GM21381 (cell line): ENCODE data around the gene TBL2.
"Not testable (repeated sequence)": the region's sequence is repeated elsewhere in the genome, so short reads cannot be mapped to it uniquely, and the experiment has no call there.

Source experiments
- ATAC-seq: cut with Tn5 transposase; IDR thresholded peaks from one replicate; pipeline ENCODE4 v1.9.1; 2021; ENCODE audit warnings: mild to moderate bottlenecking, moderate library complexity; ENCODE audit not compliant: unreplicated experiment

Gene TBL2

GRCh38 chr7:73570977-73571376, 7.4 kb downstream of the TBL2 start:
- ATAC-seq: no peak

GRCh38 chr7:73570521-73570920, 7.9 kb downstream of the TBL2 start:
- ATAC-seq: no peak

DNA sequence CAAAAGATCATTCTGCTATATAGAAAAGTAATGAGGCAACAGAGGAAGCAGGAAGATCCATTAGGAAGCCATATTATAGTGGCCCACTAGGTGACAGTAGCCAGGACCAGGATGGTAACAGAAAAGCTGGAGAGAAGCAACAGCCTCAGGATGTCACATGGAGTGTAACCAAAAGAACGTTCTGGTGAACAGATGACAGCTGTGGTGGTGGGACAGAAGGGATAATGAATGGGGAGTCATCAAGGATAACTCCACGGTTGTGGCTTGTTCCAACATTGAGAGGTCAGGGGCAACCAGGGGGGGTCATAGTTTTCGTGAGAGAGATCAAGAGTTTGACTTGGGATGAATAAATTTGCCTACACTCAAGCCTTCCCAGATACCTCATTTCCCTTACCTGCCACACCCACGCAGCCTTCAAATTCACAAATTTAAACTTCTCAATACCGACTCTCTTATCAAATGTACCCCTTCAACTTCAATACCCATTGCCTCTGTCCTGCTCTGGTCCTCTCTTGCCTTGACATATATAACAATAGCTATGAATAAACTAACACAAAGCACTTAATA, 9.3 kb downstream of the TBL2 start:
- no peak for ATAC-seq

DNA sequence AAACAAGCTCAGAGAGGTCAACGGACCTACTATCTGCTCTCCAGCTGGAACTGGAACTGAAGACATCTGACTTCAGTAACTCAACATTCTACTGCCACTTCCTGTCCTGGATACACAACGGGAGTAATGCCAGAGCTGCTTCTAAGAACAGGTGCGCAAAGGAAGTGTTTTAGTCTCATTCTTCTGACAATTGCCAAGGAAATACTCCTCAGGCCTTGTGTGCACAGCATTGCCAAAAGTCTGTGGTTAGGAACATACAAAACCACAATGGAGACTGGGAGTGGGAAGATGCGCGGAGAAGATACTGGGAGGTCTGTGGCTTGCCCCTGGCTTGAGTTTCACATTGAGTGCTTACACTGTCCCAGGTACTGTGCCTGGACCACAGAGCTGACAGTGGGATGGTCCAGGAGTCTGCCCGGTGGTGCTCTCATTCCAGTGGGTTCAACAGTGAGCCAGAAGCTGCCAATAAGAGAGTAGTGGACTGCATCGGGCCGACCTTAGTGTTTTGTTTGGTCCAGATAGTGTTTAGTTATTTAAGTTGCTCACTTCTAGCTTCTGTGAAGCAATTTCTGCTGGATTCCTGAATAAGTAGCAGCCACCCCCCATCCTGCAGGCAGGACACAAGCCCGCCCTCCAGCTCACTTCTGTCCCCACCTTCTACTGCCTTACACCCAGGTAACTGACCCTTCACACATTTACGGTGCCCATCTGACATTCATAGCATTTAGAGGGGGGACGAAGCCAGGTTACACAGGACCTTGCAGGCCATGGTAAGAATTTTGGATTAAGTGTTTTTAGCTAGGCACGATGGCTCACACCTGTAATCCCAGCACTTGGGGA, 10.3 kb downstream of the TBL2 start:
- ATAC-seq: no peak

- no peak for ATAC-seq
Measured at GRCh38 chr7:73567140-73567539, 11.2 kb downstream of the TBL2 start.

DNA sequence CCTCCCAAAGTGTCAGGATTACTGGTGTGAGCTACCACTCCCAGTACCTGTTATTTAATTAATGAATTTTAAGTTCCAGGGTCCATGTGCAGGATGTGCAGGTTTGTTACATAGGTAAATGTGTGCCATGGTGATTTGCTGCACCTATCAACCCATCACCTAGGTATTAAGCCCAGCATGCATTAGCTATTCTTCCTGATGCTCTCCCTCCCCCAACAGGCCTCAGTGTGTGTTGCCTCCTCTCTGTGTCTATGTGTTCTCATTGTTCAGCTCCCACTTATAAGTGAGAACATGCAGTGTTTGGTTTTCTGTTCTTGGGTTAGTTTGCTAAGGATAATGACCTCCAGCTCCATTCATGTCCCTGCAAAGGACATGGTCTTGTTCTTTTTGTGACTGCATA, 11.9 kb downstream of the TBL2 start:
- not testable (repeated sequence) for ATAC-seq

GRCh38 chr7:73565675-73566340, 12.6 kb downstream of the TBL2 start:
- no peak for ATAC-seq

DNA sequence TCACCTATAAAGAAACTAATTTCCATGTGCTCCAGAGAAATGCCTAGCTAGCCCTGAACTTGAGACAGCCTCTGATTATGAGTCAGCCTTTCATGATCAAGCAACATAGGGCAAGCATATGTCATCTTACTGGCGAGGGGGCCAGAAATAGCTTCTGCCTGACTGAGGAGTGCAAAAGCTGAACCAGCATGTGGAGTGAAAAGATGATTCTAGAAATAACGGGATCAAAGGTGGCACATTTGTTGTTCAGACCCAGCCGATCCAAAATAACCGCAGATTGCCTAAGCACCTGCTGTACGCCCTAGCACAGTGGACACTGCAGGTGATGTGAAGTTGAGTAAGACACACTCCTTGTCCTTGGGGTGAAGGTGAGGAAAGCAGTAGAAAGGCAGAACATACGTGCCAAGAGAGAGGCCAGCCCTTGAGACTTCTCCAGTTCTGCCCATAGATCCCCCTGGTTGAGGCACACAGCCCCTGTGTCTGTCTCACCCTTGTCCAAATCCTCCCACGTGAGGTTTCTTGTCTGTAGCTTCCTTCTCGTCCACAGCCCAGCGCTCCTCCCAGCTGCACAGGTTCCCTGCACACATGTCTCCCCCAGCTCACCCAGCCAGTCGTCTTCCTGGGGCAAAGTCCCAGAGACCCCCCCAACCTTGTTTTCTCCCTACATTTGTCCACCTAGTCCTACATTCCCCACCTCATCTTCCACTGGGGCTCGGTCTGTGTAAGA, 18.1 kb downstream of the TBL2 start:
- no peak for ATAC-seq

GRCh38 chr7:73557397-73558257, 20.8 kb downstream of the TBL2 start, which contains the start of gene BCL7B:
TSS of gene BCL7B (minus strand) at chr7:73557690. CDS start at chr7:73557578, 112 bp downstream.
- peak; percentile 57 for ATAC-seq

GRCh38 chr7:73557108-73557396, 21.3 kb downstream of the TBL2 start:
- ATAC-seq: peak; percentile 90

GRCh38 chr7:73556208-73557107, 21.9 kb downstream of the TBL2 start:
- ATAC-seq: no peak

GRCh38 chr7:73555411-73555982, 22.9 kb downstream of the TBL2 start:
- ATAC-seq: no peak

GRCh38 chr7:73550093-73550492, 28.3 kb downstream of the TBL2 start:
- ATAC-seq: not testable (repeated sequence)

GRCh38 chr7:73549176-73549575, 29.2 kb downstream of the TBL2 start:
- ATAC-seq: no peak

DNA sequence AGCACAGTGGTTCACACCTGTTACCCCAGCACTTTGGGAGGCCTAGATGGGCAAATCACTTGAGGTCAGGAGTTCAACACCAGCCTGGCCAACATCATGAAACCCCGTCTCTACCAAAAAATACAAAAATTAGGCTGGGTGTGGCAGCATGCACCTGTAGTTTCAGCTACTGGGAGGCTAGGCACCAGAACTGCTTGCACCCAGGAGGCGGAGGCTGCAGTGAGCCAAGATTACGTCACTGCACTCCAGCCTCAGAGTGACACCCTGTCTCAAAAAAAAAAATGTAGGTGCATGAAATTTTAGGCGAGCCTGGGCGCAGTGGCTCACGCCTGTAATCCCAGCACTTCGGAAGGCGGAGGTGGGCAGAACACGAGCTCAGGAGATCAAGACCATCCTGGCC, 30.5 kb downstream of the TBL2 start:
- no peak for ATAC-seq

GRCh38 chr7:73544678-73545077, 33.7 kb downstream of the TBL2 start:
- no peak for ATAC-seq

- no peak for ATAC-seq
Measured at GRCh38 chr7:73541722-73542121, 36.7 kb downstream of the TBL2 start.

DNA sequence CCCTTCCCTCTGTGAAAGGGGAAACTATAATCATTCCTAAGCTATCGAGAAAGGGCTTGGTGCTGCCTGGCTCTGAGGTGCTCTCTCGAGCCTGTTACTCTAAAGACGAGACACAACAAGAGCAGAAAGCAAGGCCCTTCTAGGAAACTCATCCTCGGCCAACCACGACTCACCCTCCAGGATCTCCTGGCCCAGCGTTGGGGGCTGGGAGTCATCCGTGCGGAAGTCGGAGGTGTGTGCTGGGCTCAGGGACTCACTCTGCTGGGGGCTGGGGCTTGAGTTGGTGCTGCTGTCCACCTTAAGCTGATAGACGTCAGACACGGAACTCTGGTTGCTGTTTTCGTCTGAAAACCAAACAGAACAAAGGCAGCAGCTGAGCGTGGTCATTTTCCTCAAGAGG, 38.7 kb downstream of the TBL2 start:
- ATAC-seq: no peak

DNA sequence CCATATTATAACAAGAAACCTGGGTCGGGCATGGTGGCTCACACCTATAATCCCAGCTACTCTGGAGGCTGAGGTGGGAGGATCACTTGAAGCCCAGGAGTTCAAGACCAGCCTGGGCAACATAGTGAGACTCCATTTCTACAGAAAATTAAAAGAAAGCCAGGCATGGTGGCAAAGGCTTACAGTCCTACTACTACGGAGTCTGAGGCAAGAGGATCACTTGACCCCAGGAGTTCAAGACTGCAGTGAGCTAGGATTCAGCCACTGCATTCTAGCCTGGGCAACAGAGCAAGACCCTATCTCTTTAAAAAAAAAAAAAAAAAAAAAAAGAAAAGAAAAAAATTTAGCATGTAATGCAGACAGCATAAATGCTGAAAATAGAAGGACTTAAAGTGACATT, 39.9 kb downstream of the TBL2 start:
- not testable (repeated sequence) for ATAC-seq
